Right ventricle myocardium inferior (tissue), 1 donor: ENCODE data around the gene TPPP. TPM values are rescaled to one million over a fixed set of nuclear protein-coding genes. Genes with fewer than 3 reads are reported as not detected.
A peak's percentile ranks its signal among the peaks of the same experiment; 100 is the strongest.
"Not testable (repeated sequence)": the region's sequence is repeated elsewhere in the genome, so short reads cannot be mapped to it uniquely, and the experiment has no call there.

Source experiments
- ATAC-seq: fragments of 200-7000 bp; cut with Tn5 transposase; one replicate; pipeline ENCODE4 v1.9.1; 2020; ENCODE audit warnings: mild to moderate bottlenecking, moderate library complexity
- DNase-seq: peaks from one replicate; pipeline ENCODE4 v3.0.0; 2021; ENCODE audit errors: missing footprints
- intact Hi-C: fragments of 100-400 bp; cut with DNase I; formaldehyde crosslinking; loops from one replicate; pipeline ENCODE4 v1.11.0; 2022
- total RNA-seq: library from RNA; stranded (reverse); fragmentation: NEBNext Ultra II Directional; extraction: Animal tissue kit (Norgen Biotek cat#: 25700); gene quantifications from one replicate; pipeline ENCODE4 v1.2.1, GENCODE V29; 2021
- donor health status: DM: no; HTN: yes; CAD: no; lungs with severe emphysema.

TPPP gene
- total RNA-seq, 1 donor from 2014 or later, result 34.5 TPM

GRCh38 chr5:640461-641330, 52.5 kb downstream of the TPPP start:
- DNase-seq (no peak), ATAC-seq (no peak)
- intact Hi-C loops, result no loop called here

- DNase-seq (no peak), ATAC-seq (no peak)
- intact Hi-C loops, result no loop called here
Observed at GRCh38 chr5:639584-640213, 53.5 kb downstream of the TPPP start.

GRCh38 chr5:639253-639530, 54.0 kb downstream of the TPPP start:
- ATAC-seq, result no peak
- no peak for DNase-seq
- intact Hi-C loops, result no loop called here

- no peak for DNase-seq
- intact Hi-C loops, result no loop called here
- no peak for ATAC-seq
Observed at GRCh38 chr5:638501-639252, 54.5 kb downstream of the TPPP start.

GRCh38 chr5:637581-638450, 55.3 kb downstream of the TPPP start:
- DNase-seq (no peak), ATAC-seq (no peak)
- intact Hi-C loops, result no loop called here

- ATAC-seq (no peak), DNase-seq (no peak)
- intact Hi-C loops, result no loop called here
Observed at GRCh38 chr5:636951-637350, 56.2 kb downstream of the TPPP start.

GRCh38 chr5:635306-636055, 57.7 kb downstream of the TPPP start:
- intact Hi-C loops, result no loop called here
- DNase-seq, result no peak
- no peak for ATAC-seq

- ATAC-seq (no peak), DNase-seq (no peak)
- intact Hi-C loops, result no loop called here
Observed at GRCh38 chr5:634191-634590, 59.0 kb downstream of the TPPP start.

- DNase-seq, result no peak
- no peak for ATAC-seq
- intact Hi-C loops, result no loop called here
Observed at GRCh38 chr5:633501-633955, 59.6 kb downstream of the TPPP start.

- intact Hi-C loops, DNase-seq: not testable (repeated sequence)
Observed at GRCh38 chr5:628351-629205, 64.6 kb downstream of the TPPP start.

GRCh38 chr5:627840-628239, 65.3 kb downstream of the TPPP start:
- ATAC-seq (no peak), DNase-seq (no peak)
- intact Hi-C loops, result no loop called here

More at GRCh38 chr5:628351-629205, 64.6 kb downstream of the TPPP start:
- ATAC-seq, result not testable (repeated sequence)

- DNase-seq, result no peak
- no peak for ATAC-seq
- intact Hi-C loops, result no loop called here
Observed at GRCh38 chr5:626850-627249, 66.3 kb downstream of the TPPP start.

GRCh38 chr5:625516-625915, 67.6 kb downstream of the TPPP start:
- intact Hi-C loops, result no loop called here
- ATAC-seq (no peak), DNase-seq (no peak)

GRCh38 chr5:624951-625230, 68.3 kb downstream of the TPPP start:
- no peak for ATAC-seq
- no peak for DNase-seq

GRCh38 chr5:624118-624950, 68.8 kb downstream of the TPPP start:
- DNase-seq, result peak; percentile 59

More at GRCh38 chr5:624951-625230, 68.3 kb downstream of the TPPP start:
- intact Hi-C loops, result no loop called here

GRCh38 chr5:623531-623930, 69.6 kb downstream of the TPPP start:
- no peak for ATAC-seq
- intact Hi-C loops, result no loop called here
- no peak for DNase-seq

More at GRCh38 chr5:624118-624950, 68.8 kb downstream of the TPPP start:
- intact Hi-C loops, result no loop called here
- no peak for ATAC-seq
